Measurements from ENCODE around the gene NLRP10.

NLRP10 gene

GRCh38 chr11:7986768-7987559 lies 21.7 kb upstream of the NLRP10 start, which contains the start of gene EIF3F:
TSS of gene EIF3F (plus strand) at chr11:7987337. CDS start at chr11:7987353, 16 bp downstream.
- Mint-ChIP-seq H3K36me3 (peaks cover 18% of the 10 kb centered on the region), H3K4me1 (peaks cover 26% of the 10 kb centered on the region), H3K4me3 (peak within 1 kb of the TSS; percentile 97), H3K27ac (peak within 1 kb of the TSS; percentile 93), H3K27me3 (no peaks in the 10 kb centered on the region), H3K9me3 (no peaks in the 10 kb centered on the region)
- ATAC-seq (ENCODE audit: low read depth) (peak; percentile 95), DNase-seq (ENCODE audit: low spot score in 2 of 2) (peak; percentile 76 to 91)

GRCh38 chr11:7983832-7984590 lies 18.8 kb upstream of the NLRP10 start:
- peaks cover 3% of the 10 kb centered on the region for H3K36me3 Mint-ChIP-seq
- H3K4me1 Mint-ChIP-seq = peaks cover 13% of the 10 kb centered on the region
- H3K4me3 Mint-ChIP-seq = no peak overlapping the region
- H3K27ac Mint-ChIP-seq = no peak overlapping the region
- H3K9me3 Mint-ChIP-seq = no peaks in the 10 kb centered on the region
- H3K27me3 Mint-ChIP-seq = no peaks in the 10 kb centered on the region
- DNase-seq (ENCODE audit: low spot score in 2 of 2) (no peak), ATAC-seq (ENCODE audit: low read depth) (no peak)

- Mint-ChIP-seq H3K27ac (no peak overlapping the region), H3K4me3 (no peak overlapping the region), H3K4me1 (peaks cover 9% of the 10 kb centered on the region), H3K36me3 (no peaks in the 10 kb centered on the region), H3K9me3 (no peaks in the 10 kb centered on the region), H3K27me3 (no peaks in the 10 kb centered on the region)
- DNase-seq (ENCODE audit: low spot score in 2 of 2) = no peak
- no peak for ATAC-seq (ENCODE audit: low read depth)
Measured at GRCh38 chr11:7982582-7983119, 17.4 kb upstream of the NLRP10 start.

- Mint-ChIP-seq H3K9me3 (no peaks in the 10 kb centered on the region), H3K4me1 (peaks cover 5% of the 10 kb centered on the region), H3K36me3 (no peaks in the 10 kb centered on the region), H3K27me3 (no peaks in the 10 kb centered on the region), H3K27ac (no peak overlapping the region), H3K4me3 (no peak overlapping the region)
- ATAC-seq (ENCODE audit: low read depth) = no peak
- DNase-seq (ENCODE audit: low spot score in 2 of 2) = no peak
Measured at GRCh38 chr11:7981619-7982157, 16.4 kb upstream of the NLRP10 start.

GRCh38 chr11:7977232-7977917 lies 12.1 kb upstream of the NLRP10 start:
- H3K27me3 Mint-ChIP-seq = no peaks in the 10 kb centered on the region

GRCh38 chr11:7974668-7975067 lies 9.4 kb upstream of the NLRP10 start:
- Mint-ChIP-seq H3K4me1 (no peaks in the 10 kb centered on the region), H3K36me3 (no peaks in the 10 kb centered on the region), H3K4me3 (no peak overlapping the region), H3K27ac (no peak overlapping the region), H3K27me3 (peaks cover 5% of the 10 kb centered on the region), H3K9me3 (no peaks in the 10 kb centered on the region)
- DNase-seq (ENCODE audit: low spot score in 2 of 2) = no peak
- ATAC-seq (ENCODE audit: low read depth) = no peak

More at GRCh38 chr11:7977232-7977917, 12.1 kb upstream of the NLRP10 start:
- H3K27ac Mint-ChIP-seq = no peak overlapping the region
- H3K36me3 Mint-ChIP-seq = no peaks in the 10 kb centered on the region
- no peak for ATAC-seq (ENCODE audit: low read depth)
- H3K4me3 Mint-ChIP-seq = no peak overlapping the region
- DNase-seq (ENCODE audit: low spot score in 2 of 2) = no peak
- H3K9me3 Mint-ChIP-seq = no peaks in the 10 kb centered on the region
- H3K4me1 Mint-ChIP-seq = no peaks in the 10 kb centered on the region

- Mint-ChIP-seq H3K4me1 (no peaks in the 10 kb centered on the region), H3K4me3 (no peak overlapping the region), H3K9me3 (no peaks in the 10 kb centered on the region), H3K27ac (no peak overlapping the region), H3K27me3 (peaks cover 11% of the 10 kb centered on the region), H3K36me3 (no peaks in the 10 kb centered on the region)
- DNase-seq (ENCODE audit: low spot score in 2 of 2) = no peak
- no peak for ATAC-seq (ENCODE audit: low read depth)
Measured at GRCh38 chr11:7973011-7973410, 7.8 kb upstream of the NLRP10 start.

GRCh38 chr11:7971846-7972245 lies 6.6 kb upstream of the NLRP10 start:
- no peaks in the 10 kb centered on the region for H3K36me3 Mint-ChIP-seq
- ATAC-seq (ENCODE audit: low read depth) (no peak), DNase-seq (ENCODE audit: low spot score in 2 of 2) (no peak)
- H3K4me1 Mint-ChIP-seq = no peaks in the 10 kb centered on the region
- H3K9me3 Mint-ChIP-seq = no peaks in the 10 kb centered on the region
- no peak overlapping the region for H3K4me3 Mint-ChIP-seq
- H3K27ac Mint-ChIP-seq = no peak overlapping the region
- H3K27me3 Mint-ChIP-seq = peaks cover 14% of the 10 kb centered on the region

- DNase-seq (ENCODE audit: low spot score in 2 of 2) (no peak), ATAC-seq (ENCODE audit: low read depth) (no peak)
- no peak overlapping the region for H3K27ac Mint-ChIP-seq
- H3K27me3 Mint-ChIP-seq = peaks cover 16% of the 10 kb centered on the region
- no peak overlapping the region for H3K4me3 Mint-ChIP-seq
- no peaks in the 10 kb centered on the region for H3K9me3 Mint-ChIP-seq
- H3K36me3 Mint-ChIP-seq = no peaks in the 10 kb centered on the region
- no peaks in the 10 kb centered on the region for H3K4me1 Mint-ChIP-seq
Measured at GRCh38 chr11:7969756-7970646, 4.8 kb upstream of the NLRP10 start.

GRCh38 chr11:7968686-7969085 lies 3.4 kb upstream of the NLRP10 start:
- no peak for ATAC-seq (ENCODE audit: low read depth)
- no peaks in the 10 kb centered on the region for H3K36me3 Mint-ChIP-seq

GRCh38 chr11:7967826-7968225 lies 2.6 kb upstream of the NLRP10 start:
- Mint-ChIP-seq H3K4me1 (no peaks in the 10 kb centered on the region), H3K27me3 (peaks cover 20% of the 10 kb centered on the region), H3K9me3 (no peaks in the 10 kb centered on the region), H3K27ac (no peak overlapping the region), H3K36me3 (no peaks in the 10 kb centered on the region), H3K4me3 (no peak overlapping the region)
- no peak for ATAC-seq (ENCODE audit: low read depth)
- DNase-seq (ENCODE audit: low spot score in 2 of 2) = no peak

More at GRCh38 chr11:7968686-7969085, 3.4 kb upstream of the NLRP10 start:
- Mint-ChIP-seq H3K27ac (no peak overlapping the region), H3K4me3 (no peak overlapping the region), H3K9me3 (no peaks in the 10 kb centered on the region), H3K27me3 (peaks cover 16% of the 10 kb centered on the region), H3K4me1 (no peaks in the 10 kb centered on the region)
- DNase-seq (ENCODE audit: low spot score in 2 of 2) = no peak

- Mint-ChIP-seq H3K4me1 (no peaks in the 10 kb centered on the region), H3K27ac (no peak overlapping the region), H3K4me3 (no peak overlapping the region), H3K9me3 (no peaks in the 10 kb centered on the region), H3K36me3 (no peaks in the 10 kb centered on the region), H3K27me3 (peaks cover 20% of the 10 kb centered on the region)
- DNase-seq (ENCODE audit: low spot score in 2 of 2) (no peak), ATAC-seq (ENCODE audit: low read depth) (no peak)
Measured at GRCh38 chr11:7967097-7967496, 1.9 kb upstream of the NLRP10 start.

- H3K27ac Mint-ChIP-seq = no peak overlapping the region
- H3K4me1 Mint-ChIP-seq = no peaks in the 10 kb centered on the region
- no peak overlapping the region for H3K4me3 Mint-ChIP-seq
- H3K27me3 Mint-ChIP-seq = peaks cover 20% of the 10 kb centered on the region
- H3K9me3 Mint-ChIP-seq = no peaks in the 10 kb centered on the region
- no peaks in the 10 kb centered on the region for H3K36me3 Mint-ChIP-seq
- DNase-seq (ENCODE audit: low spot score in 2 of 2) (no peak), ATAC-seq (ENCODE audit: low read depth) (no peak)
Measured at GRCh38 chr11:7964873-7965272, 374 bp downstream of the NLRP10 start.
